Lower leg skin (tissue), 4 donors: ENCODE results near the gene MRPL51. TPM values are rescaled to one million over a fixed set of nuclear protein-coding genes. Genes with fewer than 3 reads are reported as not detected.

Experiments used
- DNase-seq, 2 donors: peaks; one replicate each; pipeline ENCODE4 v3.0.0-alpha.2; 2019; ENCODE audit warnings: low spot score in 2 of 2
- H3K4me3 ChIP-seq: fragments of 200-600 bp; sonication (generic); 2 replicates; pipeline ENCODE4 v1.5.1; 2017; ENCODE audit warnings: mild to moderate bottlenecking, low read depth; ENCODE audit not compliant: poor library complexity, severe bottlenecking
- CTCF ChIP-seq, 3 donors: fragments of 450-650 bp; IDR thresholded peaks; one replicate each; pipeline ENCODE4 v1.5.1; 2016; ENCODE audit warnings: antibody characterized with exemption in 3 of 3, mild to moderate bottlenecking in 3 of 3, moderate library complexity in 2 of 3
- POLR2A ChIP-seq, 2 donors: fragments of 450-650 bp; IDR thresholded peaks; one replicate each; pipeline ENCODE4 v1.6.1; 2016 to 2017; ENCODE audit warnings: antibody characterized with exemption in 2 of 2, mild to moderate bottlenecking in 1 of 2, moderate library complexity in 1 of 2
- WGBS, 2 donors: methylation state at CpG; one replicate each; pipeline ENCODE4 v1.1.5; 2018; 5-methylcytosine and 5-hydroxymethylcytosine counted together
- intact Hi-C: fragments of 100-400 bp; cut with DNase I; formaldehyde crosslinking; loops from one replicate; pipeline ENCODE4 v1.15.0; 2023; ENCODE audit warnings: low total_unique reads
- total RNA-seq, 4 donors: library from RNA; depleted of rRNA; stranded (reverse); fragments of >200 nt; gene quantifications; one replicate each; pipeline ENCODE4 v1.1.0, GENCODE V29; 2016

MRPL51 gene
- total RNA-seq, 4 donors from 2014 or later = 38.6 to 62.1 (median 58.7) TPM

- DNase-seq = no peak
- H3K4me3 ChIP-seq = peak overlapping the region; percentile 86
- intact Hi-C loops = loop anchor here (5.0 to 10.0 kb wide), 2 partner anchors 114 to 201 kb away; no protein-coding TSS in a partner anchor
- no peak for TF ChIP-seq CTCF (IDR thresholded peaks at IDR 0.05)
- TF ChIP-seq POLR2A (IDR thresholded peaks at IDR 0.05) = no peak
- WGBS, 2 donors = 54% methylated on average over 10 of the region's 10 CpGs
These were observed 43.1 kb upstream of the MRPL51 start for GRCh38 chr12:6535960-6536847.

GRCh38 chr12:6535697-6535946, 42.6 kb upstream of the MRPL51 start:
- 6 to 7% methylated on average over 6 of the region's 6 CpGs for WGBS, 2 donors
- no peak for TF ChIP-seq POLR2A (IDR thresholded peaks at IDR 0.05)
- TF ChIP-seq CTCF (IDR thresholded peaks at IDR 0.05) = no peak
- intact Hi-C loops = loop anchor here (5.0 to 10.0 kb wide), 2 partner anchors 113 to 201 kb away; no protein-coding TSS in a partner anchor
- DNase-seq = no peak
- peak overlapping the region; percentile 86 for H3K4me3 ChIP-seq

GRCh38 chr12:6534945-6535696, 42.1 kb upstream of the MRPL51 start:
- H3K4me3 ChIP-seq = peak overlapping the region; percentile 86
- peak; percentile 82 to 96 for DNase-seq
- 1% methylated on average over 15 to 50 of the region's 52 CpGs for WGBS, 2 donors
- intact Hi-C loops = loop anchor here (5.0 to 10.0 kb wide), 2 partner anchors 113 to 200 kb away; no protein-coding TSS in a partner anchor
- no peak for TF ChIP-seq CTCF (IDR thresholded peaks at IDR 0.05)
- TF ChIP-seq POLR2A (IDR thresholded peaks at IDR 0.05) = no peak

- no peak for TF ChIP-seq POLR2A (IDR thresholded peaks at IDR 0.05)
- WGBS, 2 donors = no CpG with 5 or more reads among the region's 25 CpGs
- peak in 1 of 2 donors; percentile 95 for DNase-seq
- intact Hi-C loops = loop anchor here (10.0 kb wide), 1 partner anchor 200 kb away; no protein-coding TSS in a partner anchor
- peak overlapping the region; percentile 86 for H3K4me3 ChIP-seq
These were observed 41.6 kb upstream of the MRPL51 start for GRCh38 chr12:6534695-6534944.

GRCh38 chr12:6533923-6534694, 41.0 kb upstream of the MRPL51 start, which contains the start of gene GAPDH:
Gene GAPDH, plus strand, starts transcription at chr12:6534517. Its CDS starts 316 bp downstream, at chr12:6534833.
- H3K4me3 ChIP-seq = peak within 1 kb of the TSS; percentile 86
- TF ChIP-seq CTCF (IDR thresholded peaks at IDR 0.05) = no peak
- TF ChIP-seq POLR2A (IDR thresholded peaks at IDR 0.05) = peak in 1 of 2 donors; percentile 57
- DNase-seq = peak; percentile 86 to 97
- WGBS, 2 donors = 0 to 1% methylated on average over 47 to 53 of the region's 62 CpGs
- intact Hi-C loops = loop anchor here (10.0 kb wide), 1 partner anchor 199 kb away; no protein-coding TSS in a partner anchor
